Activated CD8-positive, alpha-beta memory T cell treated with anti-CD3 and anti-CD28 coated beads, Interleukin-2, amount 50 U/mL, for 1 hour (primary cell): ENCODE results near the gene UPP1.
"Not testable (repeated sequence)": the region's sequence is repeated elsewhere in the genome, so short reads cannot be mapped to it uniquely, and the experiment has no call there.

Source experiments
- DNase-seq: peaks from one replicate; pipeline ENCODE4 v3.0.0-alpha.2; 2020; ENCODE audit errors: extremely low read depth

The UPP1 gene

GRCh38 chr7:48089046-48090003, at the start of gene UPP1:
Gene UPP1 (plus strand): TSS chr7:48089265. CDS start chr7:48094784, 5,519 bp downstream.
- DNase-seq: peak; percentile 83

- no peak for DNase-seq
Observed at GRCh38 chr7:48040944-48041652, 48.0 kb upstream of the UPP1 start.

GRCh38 chr7:48041653-48041970, 47.5 kb upstream of the UPP1 start:
- DNase-seq: no peak

- no peak for DNase-seq
Observed at GRCh38 chr7:48042216-48042615, 46.8 kb upstream of the UPP1 start.

GRCh38 chr7:48042636-48043035, 46.4 kb upstream of the UPP1 start:
- DNase-seq: no peak

GRCh38 chr7:48045195-48045765, 43.8 kb upstream of the UPP1 start:
- DNase-seq: no peak

- DNase-seq: no peak
Observed at GRCh38 chr7:48046458-48046857, 42.6 kb upstream of the UPP1 start.

- DNase-seq: no peak
Observed at GRCh38 chr7:48048113-48048512, 41.0 kb upstream of the UPP1 start.

- no peak for DNase-seq
Observed at GRCh38 chr7:48049850-48050249, 39.2 kb upstream of the UPP1 start.

- no peak for DNase-seq
Observed at GRCh38 chr7:48052748-48053147, 36.3 kb upstream of the UPP1 start.

GRCh38 chr7:48053736-48054135, 35.3 kb upstream of the UPP1 start:
- DNase-seq: no peak

- DNase-seq: no peak
Observed at GRCh38 chr7:48058990-48059389, 30.1 kb upstream of the UPP1 start.

- DNase-seq: no peak
Observed at GRCh38 chr7:48059706-48060105, 29.4 kb upstream of the UPP1 start.

GRCh38 chr7:48063985-48064384, 25.1 kb upstream of the UPP1 start:
- no peak for DNase-seq

GRCh38 chr7:48067475-48067874, 21.6 kb upstream of the UPP1 start:
- DNase-seq: no peak

- no peak for DNase-seq
Observed at GRCh38 chr7:48074204-48074654, 14.8 kb upstream of the UPP1 start.

- no peak for DNase-seq
Observed at GRCh38 chr7:48077423-48077822, 11.6 kb upstream of the UPP1 start.

GRCh38 chr7:48078470-48078869, 10.6 kb upstream of the UPP1 start:
- DNase-seq: no peak

GRCh38 chr7:48082378-48082777, 6.7 kb upstream of the UPP1 start:
- not testable (repeated sequence) for DNase-seq

- DNase-seq: no peak
Observed at GRCh38 chr7:48083114-48083830, 5.8 kb upstream of the UPP1 start.

GRCh38 chr7:48084727-48085432, 4.2 kb upstream of the UPP1 start:
- peak; percentile 40 for DNase-seq
